Measurements from ENCODE around the gene COL5A1.
A peak's percentile ranks its signal among the peaks of the same experiment; 100 is the strongest.

- no peak for TF ChIP-seq CTCF (IDR thresholded peaks at IDR 0.05)
- no peak for TF ChIP-seq POLR2A (IDR thresholded peaks at IDR 0.05)
- TF ChIP-seq POLR2AphosphoS5 (IDR thresholded peaks at IDR 0.05), result peak in 1 of 3 donors; percentile 8
Measured at GRCh38 chr9:134811673-134812342, 170.2 kb downstream of the COL5A1 start.
